ENCODE measurements around the gene MLPH. TPM values are rescaled to one million over a fixed set of nuclear protein-coding genes. Genes with fewer than 3 reads are reported as not detected.

The MLPH gene
- total RNA-seq, 4 donors from 2014 or later: 5.3 to 8.7 (median 7.8) TPM

DNA sequence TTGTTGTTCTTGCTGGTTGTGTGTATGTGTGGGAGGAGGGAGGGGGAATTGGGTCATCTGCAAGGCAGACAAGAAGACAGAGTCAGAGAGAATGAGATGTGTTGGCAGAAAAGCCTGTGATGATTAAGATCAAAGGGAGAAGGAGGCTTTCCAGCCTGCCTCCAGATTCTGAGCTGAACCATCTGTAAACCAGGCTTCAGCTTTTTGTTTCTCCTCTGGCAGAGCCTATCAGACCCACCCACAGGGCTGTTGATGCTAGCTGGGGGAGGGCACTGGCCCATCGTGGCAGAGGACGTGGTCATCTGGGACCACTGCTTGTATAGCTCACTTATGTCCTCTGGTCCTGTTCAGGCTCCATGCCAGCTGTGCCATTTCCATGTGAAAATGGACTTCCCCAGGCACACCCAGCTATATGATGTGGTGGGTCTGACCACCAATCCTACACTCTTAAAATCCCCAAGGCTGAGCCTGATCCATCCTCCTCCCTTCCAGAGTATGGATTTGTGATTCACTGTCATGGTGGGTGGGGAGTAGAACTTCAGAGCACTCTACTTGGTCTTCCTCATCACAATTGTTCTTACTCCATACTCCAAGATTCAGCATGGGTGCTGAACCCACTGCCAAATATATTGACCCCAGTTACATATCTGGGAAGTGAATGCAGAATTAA is 45.3 kb upstream of the MLPH start:
- TF ChIP-seq, protein P1, sequence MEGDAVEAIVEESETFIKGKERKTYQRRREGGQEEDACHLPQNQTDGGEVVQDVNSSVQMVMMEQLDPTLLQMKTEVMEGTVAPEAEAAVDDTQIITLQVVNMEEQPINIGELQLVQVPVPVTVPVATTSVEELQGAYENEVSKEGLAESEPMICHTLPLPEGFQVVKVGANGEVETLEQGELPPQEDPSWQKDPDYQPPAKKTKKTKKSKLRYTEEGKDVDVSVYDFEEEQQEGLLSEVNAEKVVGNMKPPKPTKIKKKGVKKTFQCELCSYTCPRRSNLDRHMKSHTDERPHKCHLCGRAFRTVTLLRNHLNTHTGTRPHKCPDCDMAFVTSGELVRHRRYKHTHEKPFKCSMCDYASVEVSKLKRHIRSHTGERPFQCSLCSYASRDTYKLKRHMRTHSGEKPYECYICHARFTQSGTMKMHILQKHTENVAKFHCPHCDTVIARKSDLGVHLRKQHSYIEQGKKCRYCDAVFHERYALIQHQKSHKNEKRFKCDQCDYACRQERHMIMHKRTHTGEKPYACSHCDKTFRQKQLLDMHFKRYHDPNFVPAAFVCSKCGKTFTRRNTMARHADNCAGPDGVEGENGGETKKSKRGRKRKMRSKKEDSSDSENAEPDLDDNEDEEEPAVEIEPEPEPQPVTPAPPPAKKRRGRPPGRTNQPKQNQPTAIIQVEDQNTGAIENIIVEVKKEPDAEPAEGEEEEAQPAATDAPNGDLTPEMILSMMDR (IDR thresholded peaks at IDR 0.05): no peak
- peak; percentile 45 to 59 for TF ChIP-seq POLR2AphosphoS5 (IDR thresholded peaks at IDR 0.05)
- no peak overlapping the region for H3K4me3 ChIP-seq
- 43% methylated on average over 2 of the region's 2 CpGs for WGBS
- no peak for DNase-seq (ENCODE audit: extremely low spot score)
- intact Hi-C loops (cut with DNase I): no loop called here
- peak overlapping the region in 3 of 4 donors; percentile 53 to 65 (median 59) for H3K27ac ChIP-seq (replicated peaks in 1 of 4)
- H3K27me3 ChIP-seq: no peaks in the 10 kb centered on the region
- H3K4me1 ChIP-seq: peaks cover 3 to 38% (median 37%) of the 10 kb centered on the region in 4 donors
- H3K36me3 ChIP-seq: no peaks in the 10 kb centered on the region
- no peaks in the 10 kb centered on the region for H3K9me3 ChIP-seq

DNA sequence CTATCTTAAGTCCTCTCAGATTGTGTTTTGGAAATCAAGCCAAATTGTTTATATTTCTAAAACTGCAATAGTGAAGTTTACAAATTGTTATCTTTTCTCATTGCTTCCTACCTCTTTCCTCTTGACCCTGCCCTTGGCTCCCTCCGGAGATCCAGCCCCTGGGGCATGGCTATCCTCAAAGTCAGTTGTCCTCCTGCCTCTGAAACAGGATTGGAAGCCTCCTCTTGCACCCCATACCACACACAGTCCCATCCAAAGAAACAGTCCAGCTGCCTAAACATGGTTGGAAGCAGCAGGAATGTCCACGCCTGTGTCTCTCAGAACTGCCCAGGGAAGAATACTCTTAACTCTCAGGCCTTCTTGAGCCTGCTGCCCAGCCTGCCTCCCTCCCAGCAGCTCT is 43.0 kb upstream of the MLPH start:
- H3K4me1 ChIP-seq: peaks cover 9 to 32% (median 27%) of the 10 kb centered on the region in 4 donors
- intact Hi-C loops (cut with DNase I): no loop called here

DNA sequence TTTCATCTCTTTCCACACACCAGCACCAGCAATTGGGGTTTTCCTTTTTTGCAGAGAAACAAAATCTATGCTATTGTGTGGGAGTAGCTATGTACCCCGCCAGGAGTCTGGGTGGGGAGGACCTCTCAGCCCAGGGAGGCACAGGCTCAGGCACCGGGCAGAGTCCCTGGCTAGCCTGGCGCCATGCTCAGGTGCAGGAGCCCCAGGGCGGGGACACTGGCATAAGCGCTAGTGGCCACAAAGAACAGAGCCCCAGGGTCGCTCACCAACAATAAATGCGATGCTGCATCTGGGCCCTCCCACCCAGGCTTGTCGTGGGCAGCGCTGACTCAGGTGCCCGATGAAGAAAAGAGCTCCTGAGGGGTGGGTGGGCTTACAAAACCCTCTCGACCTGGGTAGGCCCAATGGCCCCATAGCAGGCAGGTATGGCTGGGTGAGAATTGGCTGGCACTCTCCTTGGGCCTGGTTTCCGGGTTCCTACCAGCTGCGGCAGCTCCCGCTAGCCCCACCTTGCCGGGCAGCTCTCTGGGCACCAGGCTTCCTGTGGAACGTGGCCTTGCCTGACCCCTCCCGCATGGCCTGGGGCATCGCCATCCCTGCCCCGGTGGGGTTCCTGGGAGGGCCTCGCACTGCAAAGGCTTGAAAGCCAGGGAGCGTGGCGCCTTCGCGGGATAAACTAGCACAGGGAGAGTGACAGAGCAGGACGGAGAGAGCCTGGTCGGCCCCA is 41.3 kb upstream of the MLPH start:
- DNase-seq (ENCODE audit: extremely low spot score): no peak
- Histone ChIP-seq H3K4me3 (no peak overlapping the region), H3K9me3 (no peaks in the 10 kb centered on the region), H3K27ac (replicated peaks in 1 of 4) (no peak overlapping the region), H3K27me3 (no peaks in the 10 kb centered on the region), H3K36me3 (no peaks in the 10 kb centered on the region), H3K4me1 (peaks cover 23 to 50% (median 43%) of the 10 kb centered on the region in 4 donors)
- TF ChIP-seq, protein P1 (IDR thresholded peaks at IDR 0.05): no peak
- TF ChIP-seq POLR2A (IDR thresholded peaks at IDR 0.05; ENCODE audit: low read depth) (no peak), POLR2AphosphoS5 (IDR thresholded peaks at IDR 0.05) (no peak), EP300 (IDR thresholded peaks at IDR 0.05) (no peak)
- intact Hi-C loops (cut with DNase I): no loop called here
- 92% methylated on average over 15 of the region's 26 CpGs for WGBS

More for the DNA sequence above, 43.0 kb upstream of the MLPH start:
- WGBS: 85% methylated on average over 2 of the region's 2 CpGs
- Histone ChIP-seq H3K27ac (replicated peaks in 1 of 4) (no peak overlapping the region), H3K9me3 (no peaks in the 10 kb centered on the region), H3K27me3 (no peaks in the 10 kb centered on the region), H3K4me3 (no peak overlapping the region), H3K36me3 (no peaks in the 10 kb centered on the region)
- TF ChIP-seq, protein P1 (IDR thresholded peaks at IDR 0.05): no peak
- no peak for TF ChIP-seq EP300 (IDR thresholded peaks at IDR 0.05)
- TF ChIP-seq POLR2A (IDR thresholded peaks at IDR 0.05; ENCODE audit: low read depth): no peak
- TF ChIP-seq POLR2AphosphoS5 (IDR thresholded peaks at IDR 0.05): no peak
- DNase-seq (ENCODE audit: extremely low spot score): no peak

DNA sequence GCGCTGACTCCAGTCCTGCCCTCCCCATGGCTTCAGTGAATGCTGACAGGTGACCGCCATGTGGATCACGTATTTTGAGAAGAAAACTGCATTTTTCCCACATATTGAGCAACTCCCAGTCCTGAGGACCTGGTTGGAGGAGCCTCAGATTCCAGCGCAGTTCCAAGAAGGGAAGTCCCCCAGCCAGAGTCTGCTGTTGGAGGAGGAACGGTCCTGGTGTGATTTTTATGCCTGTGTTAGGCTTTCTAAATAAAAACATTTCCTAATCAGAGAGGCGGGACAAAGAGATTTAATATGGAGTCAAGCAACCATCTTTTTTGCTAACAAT is 40.7 kb upstream of the MLPH start:
- no peak overlapping the region for H3K4me3 ChIP-seq
- H3K9me3 ChIP-seq: no peaks in the 10 kb centered on the region
- H3K27ac ChIP-seq (replicated peaks in 1 of 4): no peak overlapping the region
- no peak for DNase-seq (ENCODE audit: extremely low spot score)
- H3K36me3 ChIP-seq: no peaks in the 10 kb centered on the region
- WGBS: 92% methylated on average over 6 of the region's 6 CpGs
- intact Hi-C loops (cut with DNase I): no loop called here
- TF ChIP-seq POLR2A (IDR thresholded peaks at IDR 0.05; ENCODE audit: low read depth): no peak
- TF ChIP-seq EP300 (IDR thresholded peaks at IDR 0.05): no peak
- TF ChIP-seq, protein P1 (IDR thresholded peaks at IDR 0.05): no peak
- no peak for TF ChIP-seq POLR2AphosphoS5 (IDR thresholded peaks at IDR 0.05)
- H3K27me3 ChIP-seq: no peaks in the 10 kb centered on the region
- H3K4me1 ChIP-seq: peaks cover 23 to 48% (median 42%) of the 10 kb centered on the region in 4 donors
